GM18505 (cell line): ENCODE results near the gene PEPD.

Experiments
- ATAC-seq: cut with Tn5 transposase; IDR thresholded peaks from one replicate; pipeline ENCODE4 v1.9.1; 2021; ENCODE audit not compliant: unreplicated experiment
- POLR2A ChIP-seq: IDR thresholded peaks from 4 replicates; pipeline ENCODE4 v1.6.1; 2011; ENCODE audit warnings: borderline replicate concordance; ENCODE audit not compliant: insufficient read depth, insufficient read length; ENCODE audit errors: extremely low read depth

Gene PEPD

GRCh38 chr19:33366897-33367296 is 154.7 kb downstream of the PEPD start:
- TF ChIP-seq POLR2A, result no peak
- no peak for ATAC-seq

- ATAC-seq, result no peak
- TF ChIP-seq POLR2A, result no peak
Observed at GRCh38 chr19:33366127-33366526, 155.5 kb downstream of the PEPD start.

GRCh38 chr19:33365691-33366090 is 155.9 kb downstream of the PEPD start:
- TF ChIP-seq POLR2A, result no peak
- no peak for ATAC-seq

GRCh38 chr19:33363476-33363875 is 158.1 kb downstream of the PEPD start:
- no peak for TF ChIP-seq POLR2A
- ATAC-seq, result no peak

GRCh38 chr19:33362508-33363228 is 158.9 kb downstream of the PEPD start:
- TF ChIP-seq POLR2A, result no peak
- no peak for ATAC-seq

GRCh38 chr19:33359581-33359980 is 162.0 kb downstream of the PEPD start:
- no peak for ATAC-seq
- TF ChIP-seq POLR2A, result no peak

GRCh38 chr19:33358408-33358807 is 163.2 kb downstream of the PEPD start:
- no peak for TF ChIP-seq POLR2A
- no peak for ATAC-seq

GRCh38 chr19:33357556-33357955 is 164.0 kb downstream of the PEPD start:
- TF ChIP-seq POLR2A, result no peak
- ATAC-seq, result no peak

GRCh38 chr19:33355535-33355934 is 166.1 kb downstream of the PEPD start:
- ATAC-seq, result no peak
- TF ChIP-seq POLR2A, result no peak

GRCh38 chr19:33350538-33351309 is 170.9 kb downstream of the PEPD start:
- TF ChIP-seq POLR2A, result no peak
- ATAC-seq, result no peak

GRCh38 chr19:33349319-33350289 is 172.0 kb downstream of the PEPD start:
- no peak for ATAC-seq

GRCh38 chr19:33348301-33349010 is 173.1 kb downstream of the PEPD start:
- TF ChIP-seq POLR2A, result no peak

More at GRCh38 chr19:33349319-33350289, 172.0 kb downstream of the PEPD start:
- no peak for TF ChIP-seq POLR2A

More at GRCh38 chr19:33348301-33349010, 173.1 kb downstream of the PEPD start:
- no peak for ATAC-seq
